Aorta (tissue), 5 donors: ENCODE data around the gene IL6ST. TPM values are rescaled to one million over a fixed set of nuclear protein-coding genes. Genes with fewer than 3 reads are reported as not detected.
A peak's percentile ranks its signal among the peaks of the same experiment; 100 is the strongest.

Experiments used
- ATAC-seq: fragments of 200-7000 bp; cut with Tn5 transposase; one replicate; pipeline ENCODE4 v1.9.1; 2022; ENCODE audit warnings: moderate library complexity; ENCODE audit not compliant: low FRiP score
- DNase-seq, 2 donors: peaks; one replicate each; pipeline ENCODE4 v3.0.0-alpha.2; 2020
- H3K27ac ChIP-seq, 2 donors: one replicate each; pipeline ENCODE4 v1.5.1; 2013; ENCODE audit warnings: low read length in 2 of 2, mild to moderate bottlenecking in 2 of 2, moderate library complexity in 2 of 2, control low read depth in 1 of 2, inconsistent platforms in 1 of 2, low read depth in 1 of 2
- H3K27me3 ChIP-seq, 2 donors: one replicate each; pipeline ENCODE4 v1.6.1; 2013; ENCODE audit warnings: control low read depth in 1 of 2, low read length in 1 of 2, mild to moderate bottlenecking in 1 of 2, moderate library complexity in 1 of 2; ENCODE audit not compliant: insufficient read depth in 2 of 2, control insufficient read depth in 1 of 2
- H3K36me3 ChIP-seq, 2 donors: one replicate each; pipeline ENCODE4 v1.6.1; 2013; ENCODE audit warnings: control low read depth in 1 of 2, low read length in 1 of 2, mild to moderate bottlenecking in 1 of 2; ENCODE audit not compliant: insufficient read depth in 2 of 2, control insufficient read depth in 1 of 2
- H3K4me1 ChIP-seq, 2 donors: one replicate each; pipeline ENCODE4 v1.6.1; 2013; ENCODE audit warnings: low read length in 2 of 2, control low read depth in 1 of 2, mild to moderate bottlenecking in 1 of 2, moderate library complexity in 1 of 2; ENCODE audit not compliant: insufficient read depth in 2 of 2, control insufficient read depth in 1 of 2
- H3K4me3 ChIP-seq, 2 donors: one replicate each; pipeline ENCODE4 v1.5.1; 2013; ENCODE audit warnings: low read length in 2 of 2, control low read depth in 1 of 2, mild to moderate bottlenecking in 1 of 2
- H3K9me3 ChIP-seq: one replicate; pipeline ENCODE4 v1.6.1; 2013; ENCODE audit warnings: mild to moderate bottlenecking, low read length; ENCODE audit not compliant: control insufficient read depth
- WGBS, 2 donors: extraction: QIAGEN DNeasy Blood & Tissue Kit; methylation state at CpG; one replicate each; pipeline ENCODE4 v1.1.7; 2013; 5-methylcytosine and 5-hydroxymethylcytosine counted together
- intact Hi-C, 2 donors: fragments of 100-400 bp; cut with DNase I; formaldehyde crosslinking; loops; one replicate each; pipeline versions ENCODE4 v1.14.2 to v1.15.0; 2022
- polyA plus RNA-seq, 2 donors: library from polyadenylated mRNA; stranded (reverse); fragments of 200-250 nt; gene quantifications; one replicate each; pipeline ENCODE4 v1.2.3, GENCODE V29; 2013
- total RNA-seq, 2 donors: library from RNA; stranded (reverse); fragmentation: NEBNext Ultra II Directional; extraction: Animal tissue kit (Norgen Biotek cat#: 25700); gene quantifications; one replicate each; pipeline ENCODE4 v1.2.1, GENCODE V29; 2021
- donor health status: healthy with polysubstance abuse.
- donor health status: Bipolar disorder and iron deficiency.
- donor health status: DM: no; HTN: no; CAD: no.
- donor health status: DM: no; HTN: no; CAD: no.
- donor health status: DM: yes; HTN: yes; CAD: no.

IL6ST gene
- total and polyA plus RNA-seq, 4 donors = 59.0 to 370 (median 213) TPM

DNA sequence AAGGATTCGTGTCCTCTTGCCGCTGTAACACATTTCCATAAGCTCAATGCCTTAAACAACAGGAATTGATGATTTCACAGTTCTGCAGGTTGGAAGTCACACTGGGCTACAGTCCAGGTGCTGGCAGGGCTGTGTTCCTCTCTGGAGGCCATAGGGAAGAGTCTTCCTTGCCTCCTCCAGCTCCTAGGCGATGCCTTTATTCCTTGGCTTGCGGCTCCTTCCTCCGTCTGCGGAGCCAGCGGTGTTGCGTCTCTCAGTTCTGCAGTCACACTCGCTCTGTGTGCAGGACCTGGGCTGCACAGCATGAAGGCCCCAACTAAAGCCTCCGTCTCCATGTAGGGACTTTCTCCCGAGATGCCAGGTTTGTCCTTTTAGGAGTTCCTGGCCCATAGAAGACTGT lies 70.0 kb downstream of the IL6ST start:
- Histone ChIP-seq H3K27me3 (no peaks in the 10 kb centered on the region), H3K27ac (no peak overlapping the region), H3K4me3 (no peak overlapping the region), H3K4me1 (no peaks in the 10 kb centered on the region), H3K36me3 (no peaks in the 10 kb centered on the region), H3K9me3 (no peaks in the 10 kb centered on the region)
- WGBS, 2 donors = 90 to 92% methylated on average over 11 of the region's 11 CpGs
- ATAC-seq = no peak
- intact Hi-C loops = no loop called here
- DNase-seq = no peak

DNA sequence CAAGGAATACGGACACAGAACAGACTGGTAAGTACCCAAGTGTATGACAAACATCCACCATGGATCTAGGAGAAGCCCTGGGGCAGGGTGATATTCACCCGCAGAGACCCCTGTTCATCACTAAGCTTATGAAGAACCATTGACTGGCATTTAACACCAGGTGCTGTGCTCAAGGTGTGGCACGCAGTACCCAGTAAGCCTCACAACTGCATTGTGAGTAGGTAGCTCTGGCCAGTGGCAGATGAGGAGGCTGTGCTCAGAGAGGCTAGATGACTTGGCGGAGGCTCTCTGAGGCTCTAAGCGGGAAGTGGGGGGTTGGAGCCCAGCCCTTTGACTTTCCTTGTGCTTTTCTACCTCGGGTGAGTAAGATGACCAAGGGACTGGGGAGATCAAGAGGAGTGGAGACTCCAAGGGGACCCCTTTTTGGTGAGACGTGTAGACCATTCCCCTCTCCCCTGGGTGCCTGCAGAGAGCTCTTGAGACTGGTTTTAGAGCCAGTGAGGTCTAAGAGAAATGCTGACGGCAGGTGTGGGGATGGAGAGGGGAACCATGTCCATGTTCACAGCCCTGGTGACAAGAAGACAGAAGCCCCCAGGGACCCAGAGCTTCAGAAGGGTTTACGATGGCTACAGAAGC lies 70.8 kb downstream of the IL6ST start:
- no peaks in the 10 kb centered on the region for H3K4me1 ChIP-seq
- intact Hi-C loops = no loop called here
- no peak overlapping the region for H3K27ac ChIP-seq
- ATAC-seq (no peak), DNase-seq (no peak)
- H3K36me3 ChIP-seq = no peaks in the 10 kb centered on the region
- no peak overlapping the region for H3K4me3 ChIP-seq
- WGBS, 2 donors = 87 to 88% methylated on average over 9 of the region's 9 CpGs
- no peaks in the 10 kb centered on the region for H3K27me3 ChIP-seq
- no peaks in the 10 kb centered on the region for H3K9me3 ChIP-seq

DNA sequence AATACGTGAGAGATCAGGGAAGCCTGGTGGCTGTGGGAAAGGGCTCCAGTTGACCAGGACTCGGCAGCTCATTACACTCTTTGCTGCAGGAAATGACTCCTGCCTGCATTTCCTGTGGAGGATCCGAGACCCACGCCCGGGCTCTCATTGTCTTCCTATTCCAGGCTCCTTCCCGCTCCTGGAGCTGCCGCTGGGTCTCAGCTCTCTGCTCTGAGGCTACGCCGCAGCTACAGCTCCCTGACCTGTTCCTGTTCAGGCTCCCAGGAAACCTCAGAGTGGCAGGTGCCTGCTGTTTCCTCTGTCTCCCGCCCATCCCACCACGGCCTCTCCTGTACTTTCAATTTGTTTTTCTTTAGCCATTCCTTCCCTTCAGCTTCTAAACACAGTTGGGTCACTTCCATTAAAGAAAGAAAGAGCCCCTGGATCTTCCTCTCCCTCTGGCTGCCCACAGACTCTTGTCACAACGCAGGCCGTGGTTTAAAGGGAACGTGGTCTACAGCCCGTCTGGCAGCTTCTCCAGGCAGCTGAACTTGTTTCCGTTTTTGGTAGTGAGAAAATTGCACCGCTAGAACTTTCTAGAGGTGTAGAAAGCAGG lies 71.5 kb downstream of the IL6ST start:
- Histone ChIP-seq H3K9me3 (no peaks in the 10 kb centered on the region), H3K36me3 (no peaks in the 10 kb centered on the region), H3K27me3 (no peaks in the 10 kb centered on the region), H3K4me1 (no peaks in the 10 kb centered on the region), H3K27ac (no peak overlapping the region), H3K4me3 (peak overlapping the region in 1 of 2 donors; percentile 17)
- no peak for ATAC-seq
- DNase-seq = no peak
- intact Hi-C loops = no loop called here
- WGBS, 2 donors = 32 to 39% methylated on average over 17 of the region's 17 CpGs

- no peak overlapping the region for H3K27ac ChIP-seq
- WGBS, 2 donors = 82 to 86% methylated on average over 4 of the region's 4 CpGs
- H3K4me3 ChIP-seq = no peak overlapping the region
- peaks cover 0 to 2% of the 10 kb centered on the region in 2 donors for H3K4me1 ChIP-seq
- H3K9me3 ChIP-seq = no peaks in the 10 kb centered on the region
- H3K27me3 ChIP-seq = no peaks in the 10 kb centered on the region
- DNase-seq (no peak), ATAC-seq (no peak)
- intact Hi-C loops = no loop called here
- no peaks in the 10 kb centered on the region for H3K36me3 ChIP-seq
These were observed 73.1 kb downstream of the IL6ST start for GRCh38 chr5:55921617-55922016.

GRCh38 chr5:55920784-55921183 lies 74.0 kb downstream of the IL6ST start:
- no peaks in the 10 kb centered on the region for H3K36me3 ChIP-seq
- peaks cover 0 to 5% of the 10 kb centered on the region in 2 donors for H3K4me1 ChIP-seq
- H3K4me3 ChIP-seq = no peak overlapping the region
- intact Hi-C loops = no loop called here
- H3K27ac ChIP-seq = no peak overlapping the region
- no peaks in the 10 kb centered on the region for H3K27me3 ChIP-seq
- DNase-seq (no peak), ATAC-seq (no peak)
- WGBS, 2 donors = 73 to 76% methylated on average over 5 of the region's 5 CpGs
- H3K9me3 ChIP-seq = no peaks in the 10 kb centered on the region

DNA sequence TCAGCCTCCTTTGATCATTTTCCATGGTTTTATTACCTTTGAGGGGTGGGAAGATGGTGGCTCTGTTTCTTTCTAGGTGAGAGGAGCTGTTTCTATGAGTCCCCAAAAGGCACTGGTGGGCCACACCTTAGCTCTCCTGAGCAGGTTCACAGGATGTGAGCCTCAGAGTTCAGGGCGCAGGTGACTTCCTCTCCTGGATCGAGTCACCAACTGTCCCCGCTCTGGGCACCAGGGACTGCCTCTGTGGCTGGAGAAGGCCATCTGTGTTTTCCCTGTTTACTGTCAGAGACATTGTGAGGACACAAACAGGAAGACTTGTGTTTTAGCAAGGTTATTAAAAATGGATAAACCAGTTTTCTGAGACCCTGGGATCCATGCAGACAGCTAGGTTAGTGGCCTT lies 75.1 kb downstream of the IL6ST start:
- ATAC-seq (no peak), DNase-seq (no peak)
- Histone ChIP-seq H3K27me3 (no peaks in the 10 kb centered on the region), H3K4me3 (no peak overlapping the region), H3K9me3 (no peaks in the 10 kb centered on the region), H3K36me3 (no peaks in the 10 kb centered on the region), H3K4me1 (peaks cover 0 to 5% of the 10 kb centered on the region in 2 donors), H3K27ac (no peak overlapping the region)
- 94 to 96% methylated on average over 3 of the region's 3 CpGs for WGBS, 2 donors
- intact Hi-C loops = no loop called here

DNA sequence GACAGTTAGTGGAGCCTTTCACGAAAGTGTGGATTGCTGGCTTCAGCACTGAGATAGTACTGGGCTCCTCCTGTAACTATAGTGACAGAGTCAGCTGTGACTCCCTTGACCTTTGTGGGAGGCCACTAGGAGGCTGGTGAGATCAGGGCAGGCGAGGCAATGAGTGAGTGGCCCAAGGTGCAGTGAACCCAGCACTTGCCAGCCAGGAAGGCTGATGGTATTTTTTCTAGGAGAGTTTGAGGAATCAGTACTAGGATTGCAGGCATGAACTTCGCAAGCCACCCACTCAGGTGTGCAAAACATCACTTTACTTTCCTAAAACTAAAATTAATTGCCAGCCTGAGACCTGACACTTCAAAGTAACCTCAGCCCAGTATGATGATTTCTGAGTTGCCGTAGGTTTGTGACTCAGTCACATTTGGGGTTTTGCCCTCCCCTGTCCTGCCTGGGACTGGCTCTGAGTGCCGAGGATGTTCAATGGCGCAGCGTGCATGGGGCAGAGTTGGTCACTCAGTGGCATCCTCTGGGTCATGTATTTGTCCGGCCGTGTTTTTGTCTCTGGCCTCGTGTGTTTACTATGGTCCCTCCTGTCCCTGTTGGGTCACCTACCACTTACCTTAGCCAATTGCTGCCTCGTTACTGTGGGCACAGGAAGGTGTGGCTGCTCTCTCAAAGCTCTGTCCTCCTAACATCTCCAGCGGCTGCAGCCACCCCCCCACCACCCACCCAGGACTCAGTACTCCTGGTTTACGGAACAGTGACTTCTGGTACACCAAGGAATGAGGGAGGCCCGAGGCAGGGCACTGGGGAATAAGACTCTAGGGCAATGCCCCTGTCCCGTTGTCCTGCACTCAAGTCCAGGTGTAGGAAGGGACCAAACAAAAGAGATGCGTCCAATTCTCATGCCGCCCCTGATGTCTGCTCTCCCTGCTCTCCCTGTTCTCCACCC lies 76.4 kb downstream of the IL6ST start:
- H3K4me1 ChIP-seq = peaks cover 0 to 5% of the 10 kb centered on the region in 2 donors
- no peaks in the 10 kb centered on the region for H3K36me3 ChIP-seq
- H3K27ac ChIP-seq = no peak overlapping the region
- H3K4me3 ChIP-seq = no peak overlapping the region
- H3K9me3 ChIP-seq = no peaks in the 10 kb centered on the region
- DNase-seq (no peak), ATAC-seq (no peak)
- no peaks in the 10 kb centered on the region for H3K27me3 ChIP-seq
- 93 to 95% methylated on average over 17 of the region's 17 CpGs for WGBS, 2 donors
- intact Hi-C loops = no loop called here

DNA sequence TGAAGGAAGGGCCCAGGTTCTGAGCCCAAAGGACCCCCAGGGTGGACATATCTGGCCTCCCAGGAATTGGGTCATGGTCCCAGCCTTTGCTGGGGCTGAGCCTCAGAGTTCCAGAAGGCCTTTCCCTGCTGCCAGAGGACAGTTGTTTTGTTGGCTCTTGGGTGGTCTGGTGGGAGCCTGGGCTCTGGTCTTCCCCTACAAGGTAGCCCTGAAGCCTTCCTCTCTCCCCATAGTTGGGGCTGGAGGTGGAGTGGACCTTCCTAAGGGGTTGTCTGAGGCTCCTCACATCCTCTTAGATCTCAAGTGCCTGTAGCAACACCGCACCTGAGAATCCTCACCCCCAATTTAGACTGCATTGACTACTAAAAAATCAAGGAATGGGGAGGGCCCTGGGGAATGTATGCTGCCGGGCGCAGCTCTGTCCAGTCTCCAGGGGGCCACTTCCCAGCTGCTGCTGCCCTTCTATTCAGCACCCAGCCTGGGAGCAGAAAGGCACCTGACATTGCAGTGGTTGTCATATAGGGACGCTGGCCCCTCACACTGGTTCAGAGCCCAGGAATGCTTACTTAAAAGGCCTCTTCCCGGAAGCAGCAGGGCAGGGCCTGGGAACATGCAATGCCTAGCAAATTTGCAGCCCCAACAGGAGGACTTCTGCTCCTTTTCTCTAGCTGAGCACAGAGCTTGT lies 77.2 kb downstream of the IL6ST start:
- WGBS, 2 donors = 91 to 93% methylated on average over 5 of the region's 5 CpGs
- Histone ChIP-seq H3K4me3 (no peak overlapping the region), H3K27ac (no peak overlapping the region), H3K9me3 (no peaks in the 10 kb centered on the region), H3K36me3 (no peaks in the 10 kb centered on the region), H3K27me3 (no peaks in the 10 kb centered on the region), H3K4me1 (peaks cover 0 to 5% of the 10 kb centered on the region in 2 donors)
- intact Hi-C loops = no loop called here
- DNase-seq (no peak), ATAC-seq (no peak)
